Esophagus squamous epithelium (tissue), 5 donors: ENCODE data around the gene GOLGA6L10. TPM values are rescaled to one million over a fixed set of nuclear protein-coding genes. Genes with fewer than 3 reads are reported as not detected.
A peak's percentile ranks its signal among the peaks of the same experiment; 100 is the strongest.
"Not testable (repeated sequence)": the region's sequence is repeated elsewhere in the genome, so short reads cannot be mapped to it uniquely, and the experiment has no call there.

Experiments
- DNase-seq: peaks from one replicate; lab custom pipeline; 2025; lab: John Stamatoyannopoulos, UW
- H3K27ac ChIP-seq, 4 donors: fragments of 200-600 bp; sonication (generic); one replicate each; pipeline ENCODE4 v1.5.1; 2016 to 2019; ENCODE audit warnings: mild to moderate bottlenecking in 1 of 4
- H3K27me3 ChIP-seq, 4 donors: fragments of 200-600 bp; sonication (generic); 1 replicate in 3 of 4; 2 replicates in 1 of 4; pipeline versions ENCODE4 v1.5.1 to v1.6.0; 2017 to 2021; ENCODE audit warnings: antibody characterized with exemption in 1 of 4
- H3K36me3 ChIP-seq, 3 donors: fragments of 200-600 bp; sonication (generic); one replicate each; pipeline ENCODE4 v1.5.1; 2016 to 2019
- H3K4me1 ChIP-seq, 3 donors: fragments of 200-600 bp; sonication (generic); one replicate each; pipeline ENCODE4 v1.5.1; 2017 to 2019
- H3K4me3 ChIP-seq, 4 donors: fragments of 200-600 bp; sonication (generic); 1 replicate in 3 of 4; 2 replicates in 1 of 4; pipeline ENCODE4 v1.5.1; 2016 to 2019; ENCODE audit warnings: mild to moderate bottlenecking in 2 of 4, moderate library complexity in 1 of 4
- H3K9me3 ChIP-seq, 3 donors: fragments of 200-600 bp; sonication (generic); one replicate each; pipeline ENCODE4 v1.5.1; 2016 to 2019
- WGBS, 2 donors: methylation state at CpG; one replicate each; pipeline ENCODE4 v1.1.5; 2018; 5-methylcytosine and 5-hydroxymethylcytosine counted together
- intact Hi-C: fragments of 100-400 bp; cut with DNase I; formaldehyde crosslinking; loops from one replicate; pipeline ENCODE4 v1.15.0; 2022
- total RNA-seq, 4 donors: library from RNA; depleted of rRNA; stranded (reverse); fragments of >200 nt; gene quantifications; one replicate each; pipeline ENCODE4 v1.1.0, GENCODE V29; 2016
- TF ChIP-seq, protein P1 (sequence below), 6 experiments: fragments of 450-650 bp in 4 of 6; fragments of 200-600 bp in 2 of 6; sonication (generic) in 2 of 6; IDR thresholded peaks; one replicate each; pipeline ENCODE4 v1.5.1; 2016 to 2019; ENCODE audit warnings: antibody characterized with exemption in 6 of 6, mild to moderate bottlenecking in 4 of 6, moderate library complexity in 4 of 6
- donor health status: DM: yes; HTN: yes; CAD: no.

Gene GOLGA6L10
- total RNA-seq, 4 donors from 2014 or later, result 1.3 to 10.9 (median 5.0) TPM

DNA sequence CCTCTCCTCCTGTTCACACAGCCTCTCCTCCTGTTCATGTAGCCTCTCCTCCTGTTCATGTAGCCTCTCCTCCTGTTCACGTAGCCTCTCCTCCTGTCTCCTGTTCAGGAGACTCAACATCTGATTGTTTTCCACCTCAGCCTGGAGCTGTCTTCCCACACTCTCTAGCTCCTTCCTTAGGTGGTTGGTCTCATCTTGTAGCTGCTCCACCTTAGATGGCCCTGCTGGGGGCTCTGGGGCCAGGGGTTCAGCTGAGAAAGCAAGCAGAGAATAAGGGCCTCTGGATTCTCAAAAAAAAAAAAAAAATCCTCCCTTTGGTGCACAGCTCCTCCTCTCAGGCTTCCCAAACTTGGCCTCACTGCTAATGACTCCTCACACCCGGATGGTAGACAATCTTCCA lies 4.1 kb downstream of the GOLGA6L10 start:
- H3K9me3 ChIP-seq, H3K36me3 ChIP-seq, DNase-seq, H3K27me3 ChIP-seq, intact Hi-C loops, H3K4me3 ChIP-seq, H3K4me1 ChIP-seq, H3K27ac ChIP-seq: not testable (repeated sequence)
- 92 to 95% methylated on average over 1 of the region's 2 CpGs for WGBS, 2 donors

DNA sequence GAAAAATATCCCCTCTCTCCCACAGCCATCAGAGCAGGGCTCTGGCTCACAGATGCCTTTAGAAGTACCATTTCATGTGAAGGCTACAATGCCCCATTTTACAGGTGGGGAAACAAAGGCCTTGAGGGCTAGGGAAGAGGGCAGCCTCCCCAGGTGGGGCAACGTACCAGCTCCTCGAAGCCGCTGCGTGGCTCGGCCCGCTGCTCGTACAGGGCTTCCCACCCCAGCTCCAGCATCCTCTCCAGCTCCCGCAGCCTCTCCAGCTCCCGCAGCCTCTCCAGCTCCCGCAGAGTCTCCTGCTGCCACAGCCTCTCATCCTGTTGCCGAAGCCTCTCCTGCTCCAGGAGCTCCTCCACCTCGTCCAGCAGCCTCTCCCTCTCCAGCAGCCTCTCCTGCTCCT lies 4.9 kb downstream of the GOLGA6L10 start:
- DNase-seq, H3K4me1 ChIP-seq, H3K9me3 ChIP-seq, H3K36me3 ChIP-seq, intact Hi-C loops, H3K27me3 ChIP-seq, H3K27ac ChIP-seq, H3K4me3 ChIP-seq: not testable (repeated sequence)
- 92% methylated on average over 12 of the region's 12 CpGs; no CpG with 5 or more reads in 1 of the 2 donors for WGBS, 2 donors

DNA sequence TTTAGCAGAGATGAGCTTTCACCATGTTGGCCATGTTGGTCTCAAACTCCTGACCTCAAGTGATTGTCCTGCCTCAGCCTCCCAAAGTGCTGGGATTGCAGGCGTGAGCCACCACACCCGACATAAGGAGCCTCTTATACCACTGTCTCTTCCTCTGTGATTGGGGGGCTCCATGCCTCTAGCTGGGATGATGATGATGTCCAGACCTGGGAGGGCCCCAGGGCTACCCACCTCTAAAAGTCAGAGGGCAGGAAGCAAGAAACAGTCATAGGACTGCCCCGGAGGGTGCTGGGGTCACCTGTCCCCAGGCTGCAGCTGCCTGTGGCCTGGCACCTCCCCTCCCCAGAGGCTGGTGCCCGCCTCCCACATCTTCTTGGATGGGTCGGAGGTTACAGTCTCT lies 5.4 kb downstream of the GOLGA6L10 start:
- intact Hi-C loops, H3K27me3 ChIP-seq, H3K4me3 ChIP-seq, H3K9me3 ChIP-seq, H3K36me3 ChIP-seq, H3K27ac ChIP-seq, H3K4me1 ChIP-seq, DNase-seq: not testable (repeated sequence)
- no CpG with 5 or more reads among the region's 5 CpGs for WGBS, 2 donors

DNA sequence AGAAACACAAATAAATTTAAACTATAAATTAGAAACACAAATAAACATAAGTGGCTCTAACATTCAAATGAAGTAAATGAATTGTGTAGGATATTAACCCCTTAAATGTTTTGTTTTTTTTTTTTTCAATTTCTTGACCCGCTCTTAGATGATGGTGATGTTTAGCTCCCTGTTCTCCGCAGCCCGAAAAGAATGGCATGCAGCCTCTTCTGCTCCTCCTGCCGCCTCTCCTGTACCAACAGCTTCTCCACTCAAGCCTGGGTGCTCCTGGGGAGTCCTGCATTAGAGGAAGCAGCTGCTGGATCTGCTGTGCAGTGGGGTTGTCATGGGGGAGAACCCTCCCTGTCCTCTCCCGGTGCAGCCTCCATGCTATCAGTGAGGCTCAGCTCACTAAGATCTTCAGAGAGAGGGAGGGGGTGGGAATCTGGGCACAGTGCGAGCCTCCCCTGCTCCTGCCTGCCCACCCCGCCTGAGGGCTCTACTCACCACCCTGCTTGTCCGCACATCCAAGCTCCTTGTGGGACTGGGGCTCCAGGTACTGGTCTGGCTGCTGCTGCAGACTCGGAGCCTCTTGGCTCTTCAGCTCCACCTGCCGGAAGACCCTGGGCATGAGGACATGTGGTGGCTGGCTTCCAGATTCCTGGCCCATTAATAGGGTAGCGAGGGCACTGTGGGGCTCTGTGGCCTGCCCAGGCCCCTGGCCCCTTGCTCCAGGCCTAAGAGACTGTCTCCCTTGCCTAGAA lies 6.5 kb downstream of the GOLGA6L10 start:
- DNase-seq, intact Hi-C loops, H3K9me3 ChIP-seq, H3K27ac ChIP-seq, H3K4me1 ChIP-seq, H3K27me3 ChIP-seq, H3K4me3 ChIP-seq, H3K36me3 ChIP-seq: not testable (repeated sequence)
- 70 to 86% methylated on average over 4 of the region's 11 CpGs for WGBS, 2 donors
- TF ChIP-seq, protein P1, sequence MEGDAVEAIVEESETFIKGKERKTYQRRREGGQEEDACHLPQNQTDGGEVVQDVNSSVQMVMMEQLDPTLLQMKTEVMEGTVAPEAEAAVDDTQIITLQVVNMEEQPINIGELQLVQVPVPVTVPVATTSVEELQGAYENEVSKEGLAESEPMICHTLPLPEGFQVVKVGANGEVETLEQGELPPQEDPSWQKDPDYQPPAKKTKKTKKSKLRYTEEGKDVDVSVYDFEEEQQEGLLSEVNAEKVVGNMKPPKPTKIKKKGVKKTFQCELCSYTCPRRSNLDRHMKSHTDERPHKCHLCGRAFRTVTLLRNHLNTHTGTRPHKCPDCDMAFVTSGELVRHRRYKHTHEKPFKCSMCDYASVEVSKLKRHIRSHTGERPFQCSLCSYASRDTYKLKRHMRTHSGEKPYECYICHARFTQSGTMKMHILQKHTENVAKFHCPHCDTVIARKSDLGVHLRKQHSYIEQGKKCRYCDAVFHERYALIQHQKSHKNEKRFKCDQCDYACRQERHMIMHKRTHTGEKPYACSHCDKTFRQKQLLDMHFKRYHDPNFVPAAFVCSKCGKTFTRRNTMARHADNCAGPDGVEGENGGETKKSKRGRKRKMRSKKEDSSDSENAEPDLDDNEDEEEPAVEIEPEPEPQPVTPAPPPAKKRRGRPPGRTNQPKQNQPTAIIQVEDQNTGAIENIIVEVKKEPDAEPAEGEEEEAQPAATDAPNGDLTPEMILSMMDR (IDR thresholded peaks at IDR 0.05), result peak in 1 of 6 experiments; percentile 20

DNA sequence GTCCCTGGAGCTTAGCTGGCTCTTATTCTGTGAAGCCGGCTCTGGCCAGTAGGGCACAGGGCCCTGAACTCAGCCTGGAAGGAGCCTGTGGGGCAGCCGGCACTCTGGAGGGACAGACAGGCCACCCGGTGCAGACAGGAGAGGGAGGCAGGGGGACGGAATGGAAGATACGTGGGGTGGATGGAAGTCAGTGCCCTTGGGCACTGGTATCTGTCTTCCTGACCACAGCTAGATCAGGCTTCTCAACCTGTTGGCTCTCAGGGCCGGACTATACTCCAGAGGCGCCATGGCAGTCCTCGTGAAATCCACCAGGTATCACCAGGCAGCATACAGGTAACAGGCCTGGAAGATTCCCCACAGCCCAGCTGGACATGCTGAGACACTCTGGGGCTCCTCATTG lies 10.7 kb downstream of the GOLGA6L10 start:
- H3K27me3 ChIP-seq, H3K9me3 ChIP-seq, intact Hi-C loops, H3K27ac ChIP-seq, H3K4me3 ChIP-seq, H3K36me3 ChIP-seq, DNase-seq: not testable (repeated sequence)
- peaks cover 0 to 20% (median 0%) of the 10 kb centered on the region in 3 donors for H3K4me1 ChIP-seq
- WGBS, 2 donors, result 78 to 100% methylated on average over 2 to 3 of the region's 8 CpGs

DNA sequence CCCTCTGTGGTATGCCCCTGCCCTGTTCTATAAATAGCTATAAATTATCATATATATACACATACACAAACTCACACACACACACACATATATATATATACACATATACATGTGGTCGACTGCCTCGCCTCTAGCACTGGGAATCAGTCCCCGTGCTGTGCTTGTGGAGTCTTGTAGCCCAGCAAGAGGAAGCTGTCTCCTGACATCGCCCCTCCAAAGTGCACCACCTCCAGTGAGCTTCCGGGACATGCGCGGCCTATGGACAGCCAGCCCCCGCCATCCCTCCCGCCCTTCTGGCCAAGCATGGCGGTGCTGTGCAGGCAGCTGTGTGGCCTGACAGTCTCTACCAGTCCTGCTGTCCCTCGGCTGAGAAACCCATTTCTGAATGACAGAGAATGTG lies 11.2 kb downstream of the GOLGA6L10 start:
- DNase-seq, H3K27ac ChIP-seq, H3K4me3 ChIP-seq, H3K27me3 ChIP-seq, H3K36me3 ChIP-seq, H3K9me3 ChIP-seq, intact Hi-C loops: not testable (repeated sequence)
- WGBS, 2 donors, result 76 to 90% methylated on average over 3 of the region's 11 CpGs
- peaks cover 0 to 20% (median 0%) of the 10 kb centered on the region in 3 donors for H3K4me1 ChIP-seq

DNA sequence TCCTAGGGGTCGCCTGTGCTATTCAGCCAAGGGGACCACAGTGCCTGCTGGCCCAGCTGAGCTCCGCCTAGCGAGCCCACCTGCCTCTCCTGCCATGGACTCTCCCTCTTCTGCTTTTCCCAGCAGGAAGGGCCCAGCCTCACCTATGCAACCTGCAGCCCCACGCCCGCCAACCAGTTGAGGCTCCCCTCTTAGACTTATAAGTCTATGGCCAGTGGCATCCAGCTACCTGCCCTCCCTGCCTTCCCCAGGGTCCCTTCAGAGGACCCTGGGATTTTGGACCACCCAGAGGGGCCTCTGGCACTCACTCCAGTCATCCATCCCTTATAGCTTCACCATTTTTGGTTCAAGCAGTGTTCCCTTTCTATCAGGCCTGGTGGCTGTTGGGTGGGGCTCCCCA lies 12.2 kb downstream of the GOLGA6L10 start:
- H3K9me3 ChIP-seq, H3K4me3 ChIP-seq, H3K27me3 ChIP-seq, H3K36me3 ChIP-seq, H3K27ac ChIP-seq, intact Hi-C loops, DNase-seq: not testable (repeated sequence)
- WGBS, 2 donors, result 94 to 100% methylated on average over 1 to 2 of the region's 5 CpGs
- peaks cover 0 to 12% (median 0%) of the 10 kb centered on the region in 3 donors for H3K4me1 ChIP-seq

DNA sequence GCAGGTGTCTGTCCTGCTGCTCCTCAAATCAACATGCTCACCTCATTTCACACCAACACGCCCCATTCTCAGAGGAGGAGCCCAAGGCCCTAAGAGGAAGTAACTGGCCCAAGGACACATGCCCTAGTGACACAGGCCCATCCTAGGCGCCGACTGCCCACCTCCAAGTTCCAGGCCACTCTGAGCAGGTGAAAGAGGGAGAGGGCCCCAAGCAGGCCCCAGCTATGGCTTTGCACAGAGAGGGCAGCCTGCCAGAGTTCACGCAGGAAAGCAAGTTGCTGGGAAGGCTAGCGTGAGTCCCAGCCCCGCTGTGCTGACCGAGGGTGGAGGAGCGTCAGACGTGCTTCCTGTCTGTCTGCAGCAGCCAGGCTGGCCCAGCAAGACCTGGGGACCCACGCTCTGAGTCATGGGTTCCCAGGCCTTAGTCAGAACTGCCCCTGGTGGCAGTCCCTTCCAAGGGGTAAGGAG lies 13.1 kb downstream of the GOLGA6L10 start:
- H3K4me3 ChIP-seq, H3K36me3 ChIP-seq, intact Hi-C loops, H3K27me3 ChIP-seq, H3K9me3 ChIP-seq, DNase-seq, H3K27ac ChIP-seq: not testable (repeated sequence)
- WGBS, 2 donors, result 67% methylated on average over 1 of the region's 10 CpGs; no CpG with 5 or more reads in 1 of the 2 donors
- H3K4me1 ChIP-seq, result peaks cover 0 to 12% (median 0%) of the 10 kb centered on the region in 3 donors

DNA sequence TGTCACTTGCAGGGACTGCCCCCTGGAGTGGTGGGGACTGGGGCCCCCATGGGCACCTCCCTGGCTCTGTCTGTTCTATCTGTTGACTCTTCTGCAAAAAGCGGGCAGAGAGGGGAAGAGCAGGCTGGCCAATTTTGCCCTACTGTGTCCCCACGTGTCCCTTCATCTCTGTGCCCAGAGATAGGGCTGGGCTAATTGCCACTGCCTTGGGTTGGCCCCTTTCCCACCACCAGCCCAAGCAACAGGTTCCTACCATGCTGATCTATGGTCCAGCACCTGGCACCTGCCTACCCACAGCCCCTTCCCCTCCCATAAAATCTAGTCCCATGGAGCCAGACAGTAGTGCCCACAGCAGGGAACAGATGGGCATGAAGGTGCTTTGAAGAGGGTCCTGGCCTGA lies 14.3 kb downstream of the GOLGA6L10 start:
- H3K27ac ChIP-seq, DNase-seq, H3K36me3 ChIP-seq, intact Hi-C loops, H3K9me3 ChIP-seq, H3K4me3 ChIP-seq, H3K27me3 ChIP-seq: not testable (repeated sequence)
- H3K4me1 ChIP-seq, result peaks cover 0 to 12% (median 0%) of the 10 kb centered on the region in 3 donors
- WGBS, 2 donors, result 100% methylated on average over 1 of the region's 2 CpGs; no CpG with 5 or more reads in 1 of the 2 donors

DNA sequence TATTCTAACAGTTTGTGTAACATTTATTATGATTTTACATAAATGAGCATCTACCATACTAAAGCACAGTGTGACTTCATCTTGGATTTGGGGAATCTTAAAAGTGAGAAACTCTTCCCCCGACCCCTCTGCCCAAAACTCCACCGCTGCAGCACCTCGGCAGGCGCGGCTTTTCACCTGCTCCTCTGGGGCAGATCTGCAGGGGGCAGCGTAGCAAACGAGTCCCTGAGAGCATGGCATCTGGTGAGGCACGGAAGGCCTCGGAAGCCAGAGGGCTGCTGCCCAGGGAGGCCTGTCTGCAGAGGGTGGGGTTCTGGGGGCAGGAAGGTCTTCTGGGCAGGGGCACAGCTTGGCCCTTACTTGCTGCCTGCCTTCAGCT lies 14.7 kb downstream of the GOLGA6L10 start:
- H3K27ac ChIP-seq, DNase-seq, intact Hi-C loops, H3K27me3 ChIP-seq, H3K4me3 ChIP-seq, H3K9me3 ChIP-seq, H3K36me3 ChIP-seq: not testable (repeated sequence)
- H3K4me1 ChIP-seq, result peaks cover 0 to 12% (median 0%) of the 10 kb centered on the region in 3 donors
- no CpG with 5 or more reads among the region's 9 CpGs for WGBS, 2 donors

DNA sequence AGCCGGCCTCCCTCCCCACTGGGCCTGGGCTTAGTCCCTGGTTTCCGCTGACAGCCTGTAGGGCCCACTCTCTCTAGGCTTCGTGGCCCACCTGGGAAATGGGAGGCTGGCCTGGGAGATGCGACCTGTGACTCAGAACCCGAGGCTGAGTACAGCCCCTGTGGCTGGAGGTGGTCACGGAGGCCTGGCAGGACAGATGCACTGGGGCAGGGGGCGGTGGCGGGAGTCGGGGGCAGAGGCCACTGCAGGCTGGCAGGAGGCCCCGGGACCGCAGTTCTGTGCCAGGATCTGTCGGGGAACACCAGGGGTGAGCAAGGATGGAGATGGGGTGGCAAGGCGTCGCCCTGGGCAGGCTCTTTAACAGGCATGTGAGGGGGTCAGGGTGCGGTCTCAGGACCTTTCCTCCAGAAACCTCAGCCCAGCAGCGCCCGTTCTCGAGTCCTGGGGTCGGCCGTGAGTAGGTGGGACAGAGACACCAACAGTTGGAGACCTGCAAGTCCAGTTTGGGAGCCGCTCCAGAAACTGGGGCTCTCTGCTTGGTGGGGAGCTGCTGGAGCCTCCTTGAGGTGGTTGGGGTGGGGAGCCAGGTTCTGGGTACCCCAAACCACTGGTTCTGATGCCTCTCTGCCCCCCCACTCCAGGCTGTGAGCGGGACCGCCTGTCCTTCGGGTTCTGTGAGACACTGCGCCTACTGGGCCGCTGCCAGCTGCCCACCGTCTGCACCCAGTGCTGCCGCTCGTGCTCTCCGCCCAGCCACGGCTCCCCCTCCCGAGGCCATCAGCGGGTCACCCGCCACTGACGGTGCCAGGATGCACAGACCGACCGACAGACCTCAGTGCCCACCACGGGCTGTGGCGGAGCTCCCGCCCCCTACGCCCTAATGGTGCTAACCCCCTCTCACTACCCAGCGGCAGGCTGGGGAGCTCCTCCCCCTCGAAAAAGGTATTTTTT lies 15.4 kb downstream of the GOLGA6L10 start:
- H3K27me3 ChIP-seq, H3K36me3 ChIP-seq, H3K9me3 ChIP-seq, H3K4me3 ChIP-seq, DNase-seq, H3K27ac ChIP-seq, intact Hi-C loops: not testable (repeated sequence)
- 69% methylated on average over 5 of the region's 43 CpGs; no CpG with 5 or more reads in 1 of the 2 donors for WGBS, 2 donors
- H3K4me1 ChIP-seq, result peaks cover 0 to 12% (median 0%) of the 10 kb centered on the region in 3 donors
